Measurements from ENCODE around the gene ZCCHC14.

ZCCHC14 gene

GRCh38 chr16:87407511-87408112 is 85.2 kb downstream of the ZCCHC14 start:
- in situ Hi-C loops (cut with HindIII; ENCODE audit: low sequenced_read_pairs): no loop called here
- no peak for TF ChIP-seq CTCF (IDR thresholded peaks at IDR 0.05; ENCODE audit: low read depth, low read length, missing control alignments)
- H3K4me3 ChIP-seq (ENCODE audit: low read depth, low read length): no peak overlapping the region
- DNase-seq (ENCODE audit: low read depth): no peak

- in situ Hi-C loops (cut with HindIII; ENCODE audit: low sequenced_read_pairs): no loop called here
- DNase-seq (ENCODE audit: low read depth): no peak
- TF ChIP-seq CTCF (IDR thresholded peaks at IDR 0.05; ENCODE audit: low read depth, low read length, missing control alignments): no peak
Observed at GRCh38 chr16:87406495-87407088, 86.2 kb downstream of the ZCCHC14 start.

GRCh38 chr16:87404764-87405625 is 87.8 kb downstream of the ZCCHC14 start:
- in situ Hi-C loops (cut with HindIII; ENCODE audit: low sequenced_read_pairs): no loop called here
- no peak for DNase-seq (ENCODE audit: low read depth)
- TF ChIP-seq CTCF (IDR thresholded peaks at IDR 0.05; ENCODE audit: low read depth, low read length, missing control alignments): no peak
- H3K4me3 ChIP-seq (ENCODE audit: low read depth, low read length): no peak overlapping the region

More at GRCh38 chr16:87406495-87407088, 86.2 kb downstream of the ZCCHC14 start:
- H3K4me3 ChIP-seq (ENCODE audit: low read depth, low read length): no peak overlapping the region

GRCh38 chr16:87395181-87395842 is 97.5 kb downstream of the ZCCHC14 start:
- in situ Hi-C loops (cut with HindIII; ENCODE audit: low sequenced_read_pairs): no loop called here
- no peak overlapping the region for H3K4me3 ChIP-seq (ENCODE audit: low read depth, low read length)
- no peak for TF ChIP-seq CTCF (IDR thresholded peaks at IDR 0.05; ENCODE audit: low read depth, low read length, missing control alignments)
- no peak for DNase-seq (ENCODE audit: low read depth)

GRCh38 chr16:87393680-87394055 is 99.2 kb downstream of the ZCCHC14 start:
- in situ Hi-C loops (cut with HindIII; ENCODE audit: low sequenced_read_pairs): no loop called here
- H3K4me3 ChIP-seq (ENCODE audit: low read depth, low read length): peak overlapping the region; percentile 67
- no peak for DNase-seq (ENCODE audit: low read depth)
- TF ChIP-seq CTCF (IDR thresholded peaks at IDR 0.05; ENCODE audit: low read depth, low read length, missing control alignments): no peak
